NCI-H2227 treated with DMSO at 0.1 percent for 48 hours (cell line): ENCODE data around the gene TPP2.

Source experiments
- DNase-seq: peaks from one replicate; lab custom pipeline; 2025; lab: John Stamatoyannopoulos, UW

The TPP2 gene

GRCh38 chr13:102694937-102695336, 98.2 kb downstream of the TPP2 start, which contains the start of gene METTL21C:
TSS of gene METTL21C (minus strand) at chr13:102695044. CDS start at chr13:102694498, 546 bp downstream.
- no peak for DNase-seq

- DNase-seq, result no peak
Measured at GRCh38 chr13:102696465-102696864, 99.7 kb downstream of the TPP2 start.

GRCh38 chr13:102697264-102697663, 100.5 kb downstream of the TPP2 start:
- DNase-seq, result no peak

GRCh38 chr13:102697929-102698648, 101.3 kb downstream of the TPP2 start:
- no peak for DNase-seq

- DNase-seq, result no peak
Measured at GRCh38 chr13:102698649-102698980, 101.8 kb downstream of the TPP2 start.

- no peak for DNase-seq
Measured at GRCh38 chr13:102699504-102699903, 102.7 kb downstream of the TPP2 start.

DNA sequence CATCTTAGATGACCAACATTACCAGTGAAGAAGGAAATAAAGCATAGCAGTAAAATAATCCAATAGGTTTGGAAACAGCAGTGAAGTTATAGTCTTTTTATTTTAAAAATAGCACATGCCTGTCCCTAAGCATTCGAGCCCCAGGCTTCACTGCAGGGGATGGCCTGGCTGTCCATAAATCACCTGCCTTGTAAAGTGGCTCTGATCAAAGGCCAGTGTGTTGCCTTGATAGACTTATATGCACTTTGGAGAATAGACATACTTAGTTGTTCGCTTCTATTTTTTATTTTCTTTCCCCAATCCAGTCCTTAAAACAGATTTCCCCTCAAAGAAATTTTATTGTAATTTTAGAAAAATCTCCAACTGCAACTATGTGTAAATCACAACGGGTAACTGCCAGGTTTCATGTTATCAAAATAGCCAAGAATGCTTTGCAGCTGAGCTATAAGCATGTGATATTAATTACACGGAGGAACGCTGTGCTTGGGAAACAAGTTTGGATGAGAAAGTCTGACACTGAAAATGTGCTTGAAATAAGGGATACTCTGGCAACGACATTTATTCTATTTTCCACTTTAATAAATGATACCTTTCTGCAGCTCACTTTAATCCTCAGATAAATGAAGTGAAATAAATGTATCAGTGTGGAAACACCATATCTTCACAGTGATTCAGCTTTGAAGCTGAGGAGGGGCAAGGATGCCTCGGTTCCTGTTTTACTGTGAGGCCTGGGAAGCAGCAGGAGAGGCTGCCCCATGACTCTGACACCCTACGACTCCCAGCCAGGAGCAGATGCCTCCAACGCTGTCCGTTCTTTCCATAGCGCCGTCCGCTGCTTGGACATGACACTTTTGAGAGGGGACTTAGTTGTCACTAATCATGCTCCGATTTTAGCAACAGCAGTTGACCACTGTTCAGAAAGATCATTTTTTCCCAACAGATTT, 103.6 kb downstream of the TPP2 start:
- no peak for DNase-seq

GRCh38 chr13:102701331-102701730, 104.5 kb downstream of the TPP2 start:
- no peak for DNase-seq

GRCh38 chr13:102702965-102703725, 106.4 kb downstream of the TPP2 start:
- no peak for DNase-seq

DNA sequence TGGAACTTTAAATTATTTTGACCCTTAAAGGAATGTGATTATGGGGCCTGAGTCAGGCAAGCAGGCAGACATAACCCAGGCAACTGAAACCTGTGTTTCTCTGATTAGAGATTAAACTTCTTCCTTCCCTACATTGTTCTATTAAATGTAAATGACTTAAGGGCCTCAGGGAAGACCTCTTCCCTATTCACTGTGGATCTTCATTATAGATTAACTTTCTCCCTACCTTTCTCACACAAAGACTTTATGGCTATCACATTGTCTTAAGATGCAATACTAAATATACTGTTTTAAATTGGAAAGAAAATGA, 106.9 kb downstream of the TPP2 start:
- no peak for DNase-seq

DNA sequence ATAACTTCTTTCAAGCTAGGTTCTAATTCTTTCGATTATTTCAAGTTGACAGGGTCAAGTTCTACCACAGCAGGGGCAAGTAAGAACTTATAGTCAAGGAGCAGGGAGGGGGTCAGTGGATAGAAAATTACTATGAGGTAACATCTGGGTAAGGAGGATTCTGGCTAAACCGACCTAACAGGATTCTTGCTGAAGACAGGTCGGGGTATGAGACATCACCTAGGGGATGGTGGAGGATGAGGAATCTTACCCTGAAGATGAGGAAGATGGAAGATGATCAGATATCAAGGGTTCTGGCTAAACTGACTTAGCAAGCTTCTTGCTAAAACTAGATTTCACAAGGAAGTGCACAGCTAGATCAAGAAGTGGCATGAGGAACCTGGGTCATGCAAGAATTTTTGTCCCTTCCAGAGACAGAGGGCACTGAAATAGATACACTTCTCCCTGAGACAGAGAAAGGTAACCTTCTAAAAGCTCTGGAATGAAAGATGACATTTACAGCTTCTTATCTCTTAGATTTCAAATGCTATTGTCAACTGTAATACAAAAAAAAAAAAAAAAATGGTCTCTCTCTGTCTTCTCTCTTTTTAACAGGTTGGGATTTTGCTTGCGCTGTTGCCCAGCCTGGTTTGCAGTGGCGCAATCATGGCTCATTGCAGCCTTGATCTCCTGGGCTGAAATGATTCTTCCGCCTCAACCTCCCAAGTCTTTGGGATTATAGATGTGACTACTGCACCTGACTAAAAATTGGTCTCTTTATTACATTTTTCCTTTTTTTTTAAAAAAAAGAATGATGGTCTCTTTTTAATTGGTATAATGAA, 107.7 kb downstream of the TPP2 start:
- no peak for DNase-seq

DNA sequence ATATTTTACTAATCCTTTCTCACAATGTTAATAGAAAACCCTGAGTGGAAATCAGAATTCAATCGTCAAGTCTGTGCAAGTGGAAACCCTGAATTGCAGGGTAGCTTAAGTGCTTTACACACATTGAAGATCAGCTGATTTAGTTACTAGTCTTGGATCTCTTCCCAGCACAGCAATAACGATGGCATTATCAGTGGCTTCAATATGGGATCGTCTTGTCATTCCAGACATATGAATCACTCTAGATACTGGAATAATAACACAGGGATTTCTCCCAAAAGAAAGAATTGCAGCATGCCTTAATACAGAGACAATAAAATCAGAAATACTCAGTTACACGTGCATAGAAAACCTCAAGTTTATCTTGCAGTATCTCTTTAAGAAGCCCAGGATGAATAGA, 110.7 kb downstream of the TPP2 start:
- DNase-seq, result peak; percentile 2

GRCh38 chr13:102708211-102708610, 111.4 kb downstream of the TPP2 start:
- no peak for DNase-seq

DNA sequence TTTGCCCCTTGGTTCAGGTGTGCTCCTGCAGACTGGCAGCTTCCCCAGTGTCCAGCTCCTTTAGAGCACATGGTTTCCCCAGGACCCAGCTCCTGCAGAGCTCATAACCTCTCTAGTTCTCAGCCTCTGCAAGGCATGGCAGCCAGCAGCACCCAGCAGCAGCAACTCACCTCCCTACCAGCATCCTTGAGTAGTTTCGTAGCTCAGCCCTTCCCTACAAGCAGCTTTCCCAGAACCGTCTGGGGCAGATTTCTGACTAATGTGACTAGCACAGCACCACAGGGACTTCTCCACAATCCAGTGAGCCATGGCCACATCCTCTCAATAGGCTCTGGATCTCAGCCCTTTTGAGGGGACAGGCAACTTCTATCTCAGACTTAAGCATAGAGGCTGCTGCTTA, 112.2 kb downstream of the TPP2 start:
- DNase-seq, result no peak

- no peak for DNase-seq
Measured at GRCh38 chr13:102709536-102709935, 112.8 kb downstream of the TPP2 start.

GRCh38 chr13:102710261-102710679, 113.5 kb downstream of the TPP2 start:
- DNase-seq, result no peak

GRCh38 chr13:102715447-102715846, 118.7 kb downstream of the TPP2 start:
- DNase-seq, result no peak

GRCh38 chr13:102718746-102719145, 122.0 kb downstream of the TPP2 start:
- no peak for DNase-seq

DNA sequence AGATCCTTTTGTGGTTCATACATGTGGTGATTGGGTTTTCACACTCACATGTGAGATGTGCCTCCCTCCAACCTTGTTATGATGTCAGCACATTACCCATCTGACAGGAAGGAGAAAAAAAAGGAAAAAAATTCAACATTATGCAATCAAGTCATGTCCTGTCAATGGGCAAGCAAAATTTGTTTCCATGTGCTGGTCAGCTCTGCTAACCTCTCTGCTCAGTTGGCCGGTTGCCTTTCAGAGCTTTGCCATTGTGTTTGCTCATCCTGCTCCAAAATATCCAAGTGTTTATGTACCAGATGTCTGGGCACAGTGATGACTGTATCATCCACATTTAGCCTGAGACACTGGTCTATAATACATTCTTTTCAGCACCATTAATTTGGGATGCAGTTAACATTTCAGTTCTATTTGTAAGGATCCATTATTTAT, 125.0 kb downstream of the TPP2 start:
- DNase-seq, result no peak

DNA sequence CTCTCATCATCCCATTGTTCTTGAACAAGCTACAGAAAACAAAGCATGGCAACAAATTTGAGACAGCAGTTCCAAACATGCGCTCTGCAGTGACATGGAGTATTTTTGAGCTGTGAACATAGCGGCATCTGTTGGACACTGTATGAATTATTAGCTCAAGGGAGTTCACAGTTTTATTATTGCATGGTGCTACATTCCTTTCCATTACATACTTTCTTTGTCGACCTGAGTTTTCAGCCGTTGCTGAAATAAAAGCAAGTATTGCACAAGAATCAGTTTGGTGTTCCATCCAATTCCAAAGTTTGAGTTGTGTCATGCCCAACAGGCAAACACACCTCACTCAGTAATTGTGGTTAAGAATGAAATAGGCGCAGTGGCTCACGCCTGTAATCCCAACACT, 128.1 kb downstream of the TPP2 start:
- DNase-seq, result peak; percentile 11

DNA sequence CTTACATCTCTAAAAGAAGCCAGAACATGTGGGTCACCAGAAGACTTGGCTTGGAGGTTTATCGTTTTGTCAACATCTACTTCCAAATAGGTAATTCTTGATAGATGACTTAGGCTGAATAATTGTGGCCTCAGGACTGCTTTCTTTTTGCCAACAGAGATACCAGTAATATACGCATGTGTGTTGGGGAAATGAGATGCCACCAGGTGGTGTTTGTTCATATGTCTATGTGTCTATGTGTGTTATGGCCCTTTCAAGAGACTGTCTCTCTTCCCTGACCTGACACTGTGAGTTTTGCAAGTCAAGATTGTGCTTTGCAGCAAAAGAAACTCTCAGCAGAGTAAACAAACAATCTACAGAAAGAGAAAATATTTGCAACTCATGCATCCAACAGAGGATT, 129.6 kb downstream of the TPP2 start:
- no peak for DNase-seq
